ENCODE data around the gene ACBD6. TPM values are rescaled to one million over a fixed set of nuclear protein-coding genes. Genes with fewer than 3 reads are reported as not detected.

ACBD6 gene
- total and polyA plus RNA-seq, 2 donors (not counting 1 experiment from before 2014, with no cell fraction given) = 52.9 to 80.9 TPM

DNA sequence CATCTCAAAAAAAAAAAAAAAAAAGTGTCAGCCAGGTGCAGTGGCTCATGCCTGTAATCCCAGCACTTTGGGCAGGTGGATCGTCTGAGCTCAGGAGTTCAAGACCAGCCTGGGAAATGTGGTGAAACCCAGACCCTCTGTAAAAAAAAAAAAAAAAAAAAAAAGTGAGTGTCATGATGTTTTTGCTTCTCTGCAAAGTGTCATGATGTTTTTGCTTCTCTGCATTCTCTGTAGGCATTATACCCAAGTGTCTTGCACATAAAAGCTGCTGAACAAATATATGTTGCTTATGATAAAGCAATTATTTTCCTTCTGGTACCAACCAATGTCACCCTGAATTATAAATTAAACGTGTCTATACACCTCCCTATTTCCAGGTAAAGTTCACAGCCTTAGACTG is 1.7 kb downstream of the ACBD6 start:
- no peak overlapping the region for H2AFZ ChIP-seq (ENCODE audit: insufficient read depth, low read depth, low read length, poor library complexity, severe bottlenecking)
- H3K27me3 ChIP-seq (replicated peaks in 1 of 4; ENCODE audit: control extremely low read depth in 1 of 4, control insufficient read depth in 3 of 4, insufficient read depth in 4 of 4, low read length in 3 of 4) = no peaks in the 10 kb centered on the region
- DNase-seq = no peak
- peaks cover 36% of the 10 kb centered on the region for H3K4me1 Mint-ChIP-seq
- peak overlapping the region; percentile 91 for H3K4me2 ChIP-seq (replicated peaks; ENCODE audit: low read depth, low read length, poor library complexity, severe bottlenecking)
- POLR2A ChIA-PET = interaction anchor here (0.7 kb wide), 1 partner anchor 641 kb away, joined by 5 read pairs; no protein-coding TSS in a partner anchor
- H3K27me3 Mint-ChIP-seq = no peaks in the 10 kb centered on the region
- H3K27ac ChIP-seq (ENCODE audit: low read length in 2 of 2) = no peak overlapping the region
- H3K4me3 ChIP-seq (ENCODE audit: control extremely low read depth in 1 of 5, extremely low read depth in 1 of 5, insufficient read depth in 1 of 5, low read depth in 2 of 5, low read length in 4 of 5) = no peak overlapping the region
- peak overlapping the region; percentile 11 for H3K27ac Mint-ChIP-seq
- WGBS (ENCODE audit: insufficient coverage) = 100% methylated on average over 1 of the region's 2 CpGs
- no peak for ATAC-seq (ENCODE audit: low read depth)
- H3K9me3 Mint-ChIP-seq (ENCODE audit: insufficient read depth) = no peaks in the 10 kb centered on the region
- H3K79me2 ChIP-seq (ENCODE audit: control insufficient read depth, insufficient read depth, low read length) = peaks cover 40% of the 10 kb centered on the region
- no peaks in the 10 kb centered on the region for H4K20me1 ChIP-seq (ENCODE audit: control insufficient read depth, insufficient read depth, low read length, poor library complexity, severe bottlenecking)
- H3K9ac ChIP-seq (ENCODE audit: low read length) = no peak overlapping the region
- CTCF ChIA-PET = interaction anchor here (0.7 to 6.2 kb wide), 8 partner anchors 14 to 450 kb away, joined by 3 to 43 read pairs (median 3); partner anchors contain the start of gene XPR1
- H3K36me3 ChIP-seq (replicated peaks in 1 of 2; ENCODE audit: control extremely low read depth in 1 of 2, control insufficient read depth in 1 of 2, extremely low read depth in 1 of 2, insufficient read depth in 2 of 2, low read length in 1 of 2) = peaks cover 0 to 4% of the 10 kb centered on the region in 2 experiments
- peaks cover 0 to 1% (median 0%) of the 10 kb centered on the region in 3 donors for H3K9me3 ChIP-seq (ENCODE audit: control extremely low read depth in 1 of 3, control insufficient read depth in 2 of 3, insufficient read depth in 1 of 3, low read length in 2 of 3)
- H3K4me3 Mint-ChIP-seq = peak overlapping the region; percentile 71
- no peak for TF ChIP-seq EZH2 (IDR thresholded peaks at IDR 0.05; ENCODE audit: borderline replicate concordance, insufficient read depth, low read depth, low read length, poor library complexity, severe bottlenecking)
- TF ChIP-seq, protein P1, sequence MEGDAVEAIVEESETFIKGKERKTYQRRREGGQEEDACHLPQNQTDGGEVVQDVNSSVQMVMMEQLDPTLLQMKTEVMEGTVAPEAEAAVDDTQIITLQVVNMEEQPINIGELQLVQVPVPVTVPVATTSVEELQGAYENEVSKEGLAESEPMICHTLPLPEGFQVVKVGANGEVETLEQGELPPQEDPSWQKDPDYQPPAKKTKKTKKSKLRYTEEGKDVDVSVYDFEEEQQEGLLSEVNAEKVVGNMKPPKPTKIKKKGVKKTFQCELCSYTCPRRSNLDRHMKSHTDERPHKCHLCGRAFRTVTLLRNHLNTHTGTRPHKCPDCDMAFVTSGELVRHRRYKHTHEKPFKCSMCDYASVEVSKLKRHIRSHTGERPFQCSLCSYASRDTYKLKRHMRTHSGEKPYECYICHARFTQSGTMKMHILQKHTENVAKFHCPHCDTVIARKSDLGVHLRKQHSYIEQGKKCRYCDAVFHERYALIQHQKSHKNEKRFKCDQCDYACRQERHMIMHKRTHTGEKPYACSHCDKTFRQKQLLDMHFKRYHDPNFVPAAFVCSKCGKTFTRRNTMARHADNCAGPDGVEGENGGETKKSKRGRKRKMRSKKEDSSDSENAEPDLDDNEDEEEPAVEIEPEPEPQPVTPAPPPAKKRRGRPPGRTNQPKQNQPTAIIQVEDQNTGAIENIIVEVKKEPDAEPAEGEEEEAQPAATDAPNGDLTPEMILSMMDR (IDR thresholded peaks at IDR 0.05) = no peak
- H3K4me1 ChIP-seq (ENCODE audit: control insufficient read depth in 2 of 2, insufficient read depth in 2 of 2, low read length in 2 of 2) = peaks cover 13 to 19% of the 10 kb centered on the region in 2 donors
- intact Hi-C loops (cut with micrococcal nuclease) = loop anchor here (5.0 kb wide), 2 partner anchors 522 to 548 kb away; partner anchors contain the start of genes CEP350 and STX6

DNA sequence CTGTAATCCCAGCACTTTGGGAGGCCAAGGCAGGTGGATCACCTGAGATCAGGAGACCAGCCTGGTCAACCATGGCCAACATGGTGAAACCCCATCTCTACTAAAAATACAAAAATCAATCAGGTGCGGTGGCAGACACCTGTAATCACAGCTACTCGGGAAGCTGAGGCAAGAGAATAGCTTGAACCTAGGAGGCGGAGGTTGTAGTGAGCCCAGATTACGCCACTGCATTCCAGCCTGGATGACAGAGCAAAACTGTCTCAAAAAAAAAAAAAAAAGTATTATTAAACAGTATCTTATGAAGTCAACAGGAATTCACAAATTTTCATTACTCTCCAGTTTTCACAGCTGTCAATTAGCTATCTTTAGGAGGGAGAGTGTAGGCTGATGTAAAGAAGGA is 3.8 kb downstream of the ACBD6 start:
- CTCF ChIA-PET = interaction anchor here (0.6 to 1.3 kb wide), 2 partner anchors 17 to 33 kb away, joined by 3 read pairs; no protein-coding TSS in a partner anchor
- Mint-ChIP-seq H3K9me3 (ENCODE audit: insufficient read depth) (no peaks in the 10 kb centered on the region), H3K27ac (no peak overlapping the region), H3K4me1 (peaks cover 36% of the 10 kb centered on the region), H3K27me3 (no peaks in the 10 kb centered on the region), H3K4me3 (no peak overlapping the region)
- no peak for ATAC-seq (ENCODE audit: low read depth)
- no peaks in the 10 kb centered on the region for H3K9me3 ChIP-seq (ENCODE audit: control extremely low read depth in 1 of 3, control insufficient read depth in 2 of 3, insufficient read depth in 1 of 3, low read length in 2 of 3)
- H3K79me2 ChIP-seq (ENCODE audit: control insufficient read depth, insufficient read depth, low read length) = peaks cover 40% of the 10 kb centered on the region
- no peak overlapping the region for H3K4me3 ChIP-seq (ENCODE audit: control extremely low read depth in 1 of 5, extremely low read depth in 1 of 5, insufficient read depth in 1 of 5, low read depth in 2 of 5, low read length in 4 of 5)
- no peaks in the 10 kb centered on the region for H4K20me1 ChIP-seq (ENCODE audit: control insufficient read depth, insufficient read depth, low read length, poor library complexity, severe bottlenecking)
- H3K27me3 ChIP-seq (replicated peaks in 1 of 4; ENCODE audit: control extremely low read depth in 1 of 4, control insufficient read depth in 3 of 4, insufficient read depth in 4 of 4, low read length in 3 of 4) = no peaks in the 10 kb centered on the region
- no peak for DNase-seq
- peaks cover 12 to 19% of the 10 kb centered on the region in 2 donors for H3K4me1 ChIP-seq (ENCODE audit: control insufficient read depth in 2 of 2, insufficient read depth in 2 of 2, low read length in 2 of 2)
- H3K9ac ChIP-seq (ENCODE audit: low read length) = no peak overlapping the region
- H2AFZ ChIP-seq (ENCODE audit: insufficient read depth, low read depth, low read length, poor library complexity, severe bottlenecking) = no peak overlapping the region
- WGBS (ENCODE audit: insufficient coverage) = no CpG with 5 or more reads among the region's 4 CpGs
- peaks cover 0 to 7% of the 10 kb centered on the region in 2 experiments for H3K36me3 ChIP-seq (replicated peaks in 1 of 2; ENCODE audit: control extremely low read depth in 1 of 2, control insufficient read depth in 1 of 2, extremely low read depth in 1 of 2, insufficient read depth in 2 of 2, low read length in 1 of 2)
- no peak for TF ChIP-seq EZH2 (IDR thresholded peaks at IDR 0.05; ENCODE audit: borderline replicate concordance, insufficient read depth, low read depth, low read length, poor library complexity, severe bottlenecking)
- TF ChIP-seq, protein P1 (IDR thresholded peaks at IDR 0.05) = no peak
- POLR2A ChIA-PET = no interaction called here
- no peak overlapping the region for H3K4me2 ChIP-seq (replicated peaks; ENCODE audit: low read depth, low read length, poor library complexity, severe bottlenecking)
- no peak overlapping the region for H3K27ac ChIP-seq (ENCODE audit: low read length in 2 of 2)
- intact Hi-C loops (cut with micrococcal nuclease) = no loop called here

Measured in B cell (primary cell).